ENCODE measurements around the gene GZMM. TPM values are rescaled to one million over a fixed set of nuclear protein-coding genes. Genes with fewer than 3 reads are reported as not detected.

The GZMM gene
- polyA plus RNA-seq, 3 donors = 0.32 to 1.4 (median 0.48) TPM

GRCh38 chr19:495081-495401 lies 48.8 kb upstream of the GZMM start:
- TF ChIP-seq, protein P1, sequence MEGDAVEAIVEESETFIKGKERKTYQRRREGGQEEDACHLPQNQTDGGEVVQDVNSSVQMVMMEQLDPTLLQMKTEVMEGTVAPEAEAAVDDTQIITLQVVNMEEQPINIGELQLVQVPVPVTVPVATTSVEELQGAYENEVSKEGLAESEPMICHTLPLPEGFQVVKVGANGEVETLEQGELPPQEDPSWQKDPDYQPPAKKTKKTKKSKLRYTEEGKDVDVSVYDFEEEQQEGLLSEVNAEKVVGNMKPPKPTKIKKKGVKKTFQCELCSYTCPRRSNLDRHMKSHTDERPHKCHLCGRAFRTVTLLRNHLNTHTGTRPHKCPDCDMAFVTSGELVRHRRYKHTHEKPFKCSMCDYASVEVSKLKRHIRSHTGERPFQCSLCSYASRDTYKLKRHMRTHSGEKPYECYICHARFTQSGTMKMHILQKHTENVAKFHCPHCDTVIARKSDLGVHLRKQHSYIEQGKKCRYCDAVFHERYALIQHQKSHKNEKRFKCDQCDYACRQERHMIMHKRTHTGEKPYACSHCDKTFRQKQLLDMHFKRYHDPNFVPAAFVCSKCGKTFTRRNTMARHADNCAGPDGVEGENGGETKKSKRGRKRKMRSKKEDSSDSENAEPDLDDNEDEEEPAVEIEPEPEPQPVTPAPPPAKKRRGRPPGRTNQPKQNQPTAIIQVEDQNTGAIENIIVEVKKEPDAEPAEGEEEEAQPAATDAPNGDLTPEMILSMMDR (IDR thresholded peaks at IDR 0.05) = no peak

DNA sequence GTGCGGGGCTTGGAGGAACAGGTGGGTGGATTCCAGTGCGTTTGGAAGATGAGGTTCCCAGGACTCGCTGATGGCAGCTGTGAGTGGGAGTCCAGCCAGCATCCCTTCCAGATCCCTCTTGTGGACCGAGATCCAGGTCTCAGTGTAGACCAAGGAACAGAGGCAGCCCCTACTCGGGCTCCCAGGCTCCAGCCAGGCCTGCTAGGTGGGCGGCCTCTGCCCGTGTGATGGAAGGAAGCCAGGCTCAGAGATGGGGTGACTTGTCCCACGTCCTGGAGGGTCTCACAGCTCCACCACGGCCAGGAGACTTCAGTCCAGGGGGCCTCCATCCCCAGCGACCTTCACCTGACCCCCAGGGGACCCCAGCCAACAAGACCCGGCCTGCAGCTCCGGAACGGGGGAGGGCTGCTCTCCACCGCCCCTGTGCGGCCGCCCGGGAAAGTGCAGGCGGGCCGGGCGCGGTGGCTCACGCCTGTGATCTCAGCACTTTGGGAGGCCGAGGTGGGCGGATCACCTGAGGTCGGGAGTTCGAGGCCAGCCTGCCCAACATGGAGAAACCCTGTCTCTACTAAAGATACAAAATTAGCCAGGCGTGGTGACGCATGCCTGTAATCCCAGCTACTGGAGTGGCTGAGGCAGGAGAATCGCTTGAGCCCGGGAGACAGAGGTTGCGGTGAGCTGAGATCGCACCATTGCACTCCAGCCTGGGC lies 48.3 kb upstream of the GZMM start:
- no peaks in the 10 kb centered on the region for H3K79me2 ChIP-seq (ENCODE audit: insufficient read depth, low read length)
- no peak overlapping the region for H3K9ac ChIP-seq (ENCODE audit: insufficient read depth, low read length, poor library complexity, severe bottlenecking)
- no peaks in the 10 kb centered on the region for H4K20me1 ChIP-seq (ENCODE audit: insufficient read depth, low read length)
- H3K36me3 ChIP-seq (replicated peaks in 1 of 2; ENCODE audit: control insufficient read depth in 1 of 2, insufficient read depth in 2 of 2, low read length in 2 of 2) = no peaks in the 10 kb centered on the region
- H3K9me3 ChIP-seq (replicated peaks in 1 of 2; ENCODE audit: control insufficient read depth in 1 of 2, insufficient read depth in 1 of 2, low read length in 2 of 2) = peaks cover 5 to 11% of the 10 kb centered on the region in 2 donors
- H3K4me1 Mint-ChIP-seq = no peaks in the 10 kb centered on the region
- H3K27ac Mint-ChIP-seq = peak overlapping the region in 2 of 7 donors; percentile 13 to 30
- H3K4me3 Mint-ChIP-seq = peak overlapping the region in 1 of 2 donors; percentile 67
- peaks cover 0 to 4% of the 10 kb centered on the region in 2 donors for H3K36me3 Mint-ChIP-seq
- no peak overlapping the region for H3K27ac ChIP-seq (ENCODE audit: low read depth in 1 of 2, low read length in 2 of 2)
- intact Hi-C loops (cut with micrococcal nuclease) = no loop called here
- H2AFZ ChIP-seq (ENCODE audit: insufficient read depth, low read depth, low read length, poor library complexity, severe bottlenecking) = no peak overlapping the region
- H3K27me3 ChIP-seq (ENCODE audit: control insufficient read depth in 2 of 2, insufficient read depth in 2 of 2, low read length in 2 of 2) = peaks cover 16 to 49% of the 10 kb centered on the region in 2 donors
- no peak overlapping the region for H3K4me2 ChIP-seq (replicated peaks; ENCODE audit: extremely low read depth, low read length, poor library complexity, severe bottlenecking)
- peaks cover 2 to 35% (median 21%) of the 10 kb centered on the region in 7 donors for H3K9me3 Mint-ChIP-seq
- DNase-seq = peak in 1 of 3 donors; percentile 41
- no peaks in the 10 kb centered on the region for H3K4me1 ChIP-seq (ENCODE audit: control insufficient read depth in 1 of 2, insufficient read depth in 2 of 2, low read length in 2 of 2)
- 30% methylated on average over 30 of the region's 32 CpGs for WGBS (ENCODE audit: insufficient coverage)
- TF ChIP-seq, protein P1 (IDR thresholded peaks at IDR 0.05) = peak; percentile 91
- no peak overlapping the region for H3K4me3 ChIP-seq (replicated peaks in 1 of 3; ENCODE audit: low read depth in 2 of 3, low read length in 3 of 3)
- peaks cover 38 to 66% (median 57%) of the 10 kb centered on the region in 3 donors for H3K27me3 Mint-ChIP-seq (ENCODE audit: low read depth in 3 of 3)

More at GRCh38 chr19:495081-495401, 48.8 kb upstream of the GZMM start:
- H3K9me3 ChIP-seq (replicated peaks in 1 of 2; ENCODE audit: control insufficient read depth in 1 of 2, insufficient read depth in 1 of 2, low read length in 2 of 2) = peaks cover 5 to 11% of the 10 kb centered on the region in 2 donors
- DNase-seq = no peak
- H3K79me2 ChIP-seq (ENCODE audit: insufficient read depth, low read length) = no peaks in the 10 kb centered on the region
- Mint-ChIP-seq H3K9me3 (peaks cover 1 to 31% (median 21%) of the 10 kb centered on the region in 7 donors), H3K36me3 (peaks cover 0 to 4% of the 10 kb centered on the region in 2 donors), H3K27ac (peak overlapping the region in 1 of 7 donors; percentile 30), H3K4me3 (peak overlapping the region in 1 of 2 donors; percentile 67), H3K27me3 (ENCODE audit: low read depth in 3 of 3) (peaks cover 38 to 61% (median 52%) of the 10 kb centered on the region in 3 donors), H3K4me1 (no peaks in the 10 kb centered on the region)
- H3K9ac ChIP-seq (ENCODE audit: insufficient read depth, low read length, poor library complexity, severe bottlenecking) = no peak overlapping the region
- no peaks in the 10 kb centered on the region for H3K36me3 ChIP-seq (replicated peaks in 1 of 2; ENCODE audit: control insufficient read depth in 1 of 2, insufficient read depth in 2 of 2, low read length in 2 of 2)
- H4K20me1 ChIP-seq (ENCODE audit: insufficient read depth, low read length) = no peaks in the 10 kb centered on the region
- intact Hi-C loops (cut with micrococcal nuclease) = no loop called here
- no peak overlapping the region for H3K27ac ChIP-seq (ENCODE audit: low read depth in 1 of 2, low read length in 2 of 2)
- no peak overlapping the region for H2AFZ ChIP-seq (ENCODE audit: insufficient read depth, low read depth, low read length, poor library complexity, severe bottlenecking)
- peaks cover under 1 to 1% of the 10 kb centered on the region in 2 donors for H3K4me1 ChIP-seq (ENCODE audit: control insufficient read depth in 1 of 2, insufficient read depth in 2 of 2, low read length in 2 of 2)
- H3K4me2 ChIP-seq (replicated peaks; ENCODE audit: extremely low read depth, low read length, poor library complexity, severe bottlenecking) = no peak overlapping the region
- H3K4me3 ChIP-seq (replicated peaks in 1 of 3; ENCODE audit: low read depth in 2 of 3, low read length in 3 of 3) = no peak overlapping the region
- H3K27me3 ChIP-seq (ENCODE audit: control insufficient read depth in 2 of 2, insufficient read depth in 2 of 2, low read length in 2 of 2) = peaks cover 16 to 47% of the 10 kb centered on the region in 2 donors
- 92% methylated on average over 3 of the region's 10 CpGs for WGBS (ENCODE audit: insufficient coverage)
